Body of pancreas (tissue), 4 donors: ENCODE results near the gene KLF7.

Source experiments
- CTCF ChIP-seq, 7 experiments: fragments of 450-650 bp in 4 of 7; fragments of 200-600 bp in 3 of 7; sonication (generic) in 3 of 7; IDR thresholded peaks; one replicate each; pipeline ENCODE4 v1.5.1; 2016 to 2019; ENCODE audit warnings: antibody characterized with exemption in 7 of 7
- POLR2A ChIP-seq, 3 donors: fragments of 450-650 bp; IDR thresholded peaks; one replicate each; pipeline ENCODE4 v1.6.1; 2016; ENCODE audit warnings: antibody characterized with exemption in 3 of 3, mild to moderate bottlenecking in 2 of 3

DNA sequence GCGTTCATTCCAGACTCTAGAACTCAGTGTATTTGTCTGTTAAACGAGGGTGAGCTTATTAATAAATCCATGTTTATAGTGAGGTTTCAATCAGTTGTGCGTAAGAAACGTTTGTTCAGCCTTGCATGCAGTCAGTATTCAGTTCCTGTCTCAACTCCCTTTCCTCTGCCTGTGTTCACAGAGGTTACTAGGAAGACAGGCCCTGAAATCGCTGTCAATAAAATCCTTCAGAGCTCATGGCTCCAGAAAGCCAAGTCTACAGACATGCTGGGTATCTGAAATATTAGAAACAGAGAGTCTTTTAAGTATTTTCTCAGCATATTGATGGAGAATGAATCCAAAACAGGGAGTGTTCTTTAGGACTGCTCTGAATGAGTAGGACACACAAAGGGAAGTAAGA lies 75.4 kb downstream of the KLF7 start:
- TF ChIP-seq CTCF (IDR thresholded peaks at IDR 0.05) (no peak), POLR2A (IDR thresholded peaks at IDR 0.05) (no peak)
